CD1c-positive myeloid dendritic cell (primary cell): ENCODE results near the gene CD8B.
A peak's percentile ranks its signal among the peaks of the same experiment; 100 is the strongest.

Source experiments
- DNase-seq: peaks from one replicate; pipeline ENCODE4 v3.0.0-alpha.2; 2016; ENCODE audit errors: extremely low spot score

Gene CD8B

GRCh38 chr2:86806059-86806857, 55.4 kb downstream of the CD8B start:
- DNase-seq, result no peak

DNA sequence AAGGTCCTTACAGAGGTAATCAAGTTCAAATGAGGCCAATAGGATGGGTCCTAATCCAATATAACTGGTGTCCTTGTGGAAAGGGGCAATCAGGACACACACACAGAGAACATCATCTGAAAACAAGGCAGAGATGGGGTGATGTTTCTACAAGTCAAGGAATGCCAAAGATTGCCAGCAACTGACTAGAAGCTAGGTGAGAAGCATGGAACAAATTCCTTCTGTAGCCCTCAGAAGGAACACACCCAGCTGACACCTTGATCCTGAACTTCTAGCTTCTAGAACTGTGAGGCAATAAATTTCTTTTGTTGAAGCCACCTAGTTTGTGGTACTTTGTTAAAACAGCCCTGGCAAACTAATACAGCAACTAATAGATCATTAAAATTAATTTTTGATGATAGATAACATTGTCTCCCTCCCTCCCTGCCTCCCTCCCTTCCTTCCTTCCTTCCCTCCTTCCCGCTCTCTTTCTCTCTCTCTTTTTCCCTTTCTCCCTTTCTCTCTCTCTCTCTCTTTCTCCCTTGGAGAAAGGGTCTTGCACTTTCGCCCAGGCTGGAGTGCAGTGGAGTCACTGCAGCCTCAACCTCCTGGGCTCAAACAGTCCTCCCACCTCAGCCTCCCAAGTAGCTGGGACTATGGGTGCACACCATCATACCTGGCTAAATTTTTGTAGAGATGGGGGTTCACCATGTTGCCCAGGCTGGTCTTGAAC, 60.7 kb downstream of the CD8B start:
- DNase-seq, result no peak

- no peak for DNase-seq
Observed at GRCh38 chr2:86794861-86795260, 66.8 kb downstream of the CD8B start.

DNA sequence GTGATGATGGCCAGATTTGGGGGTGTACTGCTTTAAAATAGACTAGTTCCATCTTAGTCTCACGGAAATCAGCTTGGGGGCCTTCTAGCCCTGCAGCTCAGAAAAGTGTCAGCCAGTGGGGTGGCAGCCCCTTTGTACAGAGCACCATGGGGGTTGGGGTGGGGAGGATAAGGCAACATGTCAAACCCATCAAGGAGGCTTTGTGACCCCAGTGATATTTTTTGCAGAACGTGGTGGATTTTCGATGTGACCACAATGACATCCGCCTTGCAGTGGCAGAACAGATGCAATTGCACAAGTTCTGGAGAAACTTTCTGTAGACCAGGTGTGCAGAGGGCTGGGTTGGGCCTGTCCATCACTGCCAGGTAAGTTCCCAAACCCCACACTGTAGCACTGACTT, 67.9 kb downstream of the CD8B start:
- DNase-seq, result peak; percentile 9

- no peak for DNase-seq
Observed at GRCh38 chr2:86791573-86791972, 70.1 kb downstream of the CD8B start.

DNA sequence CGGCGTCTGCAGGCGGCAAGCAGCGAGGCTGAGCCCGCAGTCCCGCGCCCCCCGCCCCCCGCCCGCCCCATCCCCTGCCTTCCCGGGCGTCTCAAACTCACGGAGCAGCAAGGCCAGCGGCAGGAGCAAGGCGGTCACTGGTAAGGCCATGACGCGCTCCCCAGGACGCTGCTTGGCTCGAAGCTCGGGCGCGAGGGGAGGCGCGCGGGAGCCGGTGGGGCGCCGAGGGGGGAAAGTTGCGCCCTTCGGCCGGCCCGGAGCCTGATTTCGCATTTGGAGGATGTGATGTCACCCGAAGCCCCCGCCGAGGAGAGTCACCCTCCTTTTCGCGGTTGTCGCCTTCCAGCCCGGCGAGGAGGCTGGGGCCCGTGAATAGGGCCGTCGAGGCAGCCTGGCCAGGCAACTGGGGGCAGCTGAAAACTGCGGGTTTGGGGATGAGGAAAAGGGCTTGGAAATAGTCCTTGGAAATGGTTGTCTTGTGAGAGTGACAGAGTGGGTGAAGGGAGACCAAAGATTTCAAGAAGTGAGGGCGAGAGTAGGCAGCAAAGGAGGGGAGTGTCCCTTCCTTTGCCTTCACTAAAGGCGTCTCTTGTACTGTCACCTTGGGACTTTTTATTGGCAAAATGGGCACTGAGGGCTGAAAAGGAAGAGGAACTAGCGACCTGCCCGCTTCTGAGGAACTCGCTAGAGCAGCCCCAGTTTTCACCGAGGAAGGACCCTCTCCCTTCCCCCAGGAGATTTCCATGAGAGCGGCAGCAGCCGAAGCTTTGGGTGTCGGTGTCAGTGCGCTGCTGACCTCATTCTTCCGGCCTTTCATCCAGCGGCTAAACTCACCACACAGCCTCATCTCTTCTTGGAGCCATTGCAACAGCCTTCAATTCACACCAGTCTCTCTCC, 70.8 kb downstream of the CD8B start, which contains the start of gene CD8A:
CD8A (minus strand) TSS at position 238 of the 897 bp plus-strand sequence; CDS start at position 150, 88 bp downstream.
- DNase-seq, result peak; percentile 47

GRCh38 chr2:86790134-86790675, 71.5 kb downstream of the CD8B start:
- no peak for DNase-seq

DNA sequence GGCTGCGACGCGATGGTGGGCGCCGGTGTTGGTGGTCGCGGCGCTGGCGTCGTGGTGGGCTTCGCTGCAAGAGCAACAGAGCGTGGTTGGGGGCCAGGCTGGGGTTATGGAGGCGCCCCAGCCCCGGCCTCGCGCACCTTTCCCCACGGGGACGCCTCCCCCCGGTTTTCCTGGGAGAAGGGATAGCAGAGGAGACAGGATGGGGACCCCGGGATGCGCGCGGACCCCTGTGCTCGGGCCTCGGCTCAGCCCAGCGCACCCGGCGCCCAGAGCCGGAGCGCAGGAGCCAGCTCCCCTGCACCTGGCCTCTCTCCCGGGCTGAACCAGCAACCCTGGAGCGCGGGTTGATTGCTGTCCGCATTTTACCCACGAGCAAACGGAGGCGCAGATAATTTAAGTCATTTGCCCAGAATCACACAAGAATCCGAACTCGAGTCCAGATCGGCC, 72.0 kb downstream of the CD8B start:
- no peak for DNase-seq

GRCh38 chr2:86788881-86789686, 72.6 kb downstream of the CD8B start:
- no peak for DNase-seq

DNA sequence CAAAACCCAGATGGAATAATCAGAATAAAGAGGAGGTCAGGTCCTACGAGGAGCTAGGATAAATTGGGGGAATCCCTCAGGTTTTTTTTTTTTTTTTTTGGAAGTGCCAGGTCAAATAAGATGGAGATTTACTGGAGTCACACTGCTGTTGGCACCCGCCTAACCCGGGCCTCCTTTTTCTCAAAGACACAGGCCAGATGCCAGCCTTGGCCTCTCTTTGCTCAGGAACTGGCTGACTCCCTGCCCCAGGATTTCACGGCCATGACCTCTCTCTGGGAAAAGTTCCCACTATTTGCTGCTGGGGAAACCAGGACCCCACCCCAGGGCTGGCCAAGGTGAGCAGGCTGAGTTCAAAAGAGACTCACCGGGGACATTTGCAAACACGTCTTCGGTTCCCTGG, 73.5 kb downstream of the CD8B start:
- no peak for DNase-seq

DNA sequence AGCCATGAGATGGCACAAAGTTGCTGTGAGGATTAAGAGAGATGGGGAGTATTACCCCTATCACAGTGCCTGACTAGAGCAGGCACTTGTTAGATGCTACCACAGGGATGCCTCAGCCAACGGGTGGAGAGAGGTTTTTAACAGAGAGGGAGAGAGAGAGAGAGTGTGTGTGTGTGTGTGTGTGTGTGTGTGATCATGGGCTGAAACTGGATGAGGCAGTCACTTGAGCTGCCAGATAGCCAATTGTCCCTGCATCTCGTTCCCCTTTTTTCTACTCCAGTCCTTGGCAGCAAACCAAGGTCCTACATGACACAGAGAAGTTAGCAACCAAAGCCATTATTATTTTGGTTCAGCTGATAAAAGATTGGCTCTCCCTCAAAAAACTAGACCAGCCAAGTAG, 74.0 kb downstream of the CD8B start:
- DNase-seq, result peak; percentile 54

GRCh38 chr2:86786001-86786536, 75.6 kb downstream of the CD8B start:
- DNase-seq, result peak; percentile 19

- no peak for DNase-seq
Observed at GRCh38 chr2:86785456-86785855, 76.2 kb downstream of the CD8B start.

- DNase-seq, result peak; percentile 60
Observed at GRCh38 chr2:86783615-86784339, 77.9 kb downstream of the CD8B start.

DNA sequence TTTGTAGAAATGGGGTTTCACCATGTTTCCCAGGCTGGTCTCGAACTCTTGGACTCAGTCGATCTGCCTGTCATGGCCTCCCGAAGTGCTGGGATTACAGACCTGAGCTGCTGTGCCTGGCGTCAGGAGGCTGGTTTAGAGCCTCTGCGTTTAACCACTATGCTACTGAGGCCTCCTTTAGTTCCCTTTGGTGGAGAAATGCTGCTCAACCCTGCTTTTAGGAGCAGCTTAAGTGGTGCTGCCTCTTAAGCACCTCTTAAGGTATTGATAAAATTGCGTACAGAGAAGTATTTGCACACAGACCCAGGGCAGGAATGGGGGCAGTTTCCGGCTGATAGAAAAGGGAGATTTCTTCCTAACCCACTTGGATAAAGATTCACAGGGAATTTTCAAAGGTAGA, 78.9 kb downstream of the CD8B start:
- no peak for DNase-seq

GRCh38 chr2:86781363-86781762, 80.3 kb downstream of the CD8B start:
- DNase-seq, result peak; percentile 11

GRCh38 chr2:86779971-86780370, 81.7 kb downstream of the CD8B start:
- DNase-seq, result no peak

- no peak for DNase-seq
Observed at GRCh38 chr2:86778957-86779356, 82.7 kb downstream of the CD8B start.

DNA sequence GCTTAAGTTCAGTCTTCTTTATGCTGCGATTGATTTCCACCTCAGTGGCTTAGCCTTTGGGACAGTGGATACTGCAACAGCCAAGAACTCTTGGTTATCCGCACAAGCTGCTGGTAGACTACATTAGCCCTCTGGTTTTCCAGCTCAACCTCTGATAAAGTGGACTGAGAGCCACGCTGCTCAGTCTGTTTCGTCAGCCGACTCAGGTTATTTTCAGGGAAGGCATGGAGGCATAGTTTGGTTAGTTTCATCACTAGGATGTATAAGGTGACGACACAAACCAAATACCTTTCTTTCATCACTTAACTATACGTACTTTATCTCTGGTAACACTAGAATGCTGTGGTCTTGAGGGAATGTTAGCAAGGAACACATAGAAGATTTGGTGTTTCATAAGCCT, 85.2 kb downstream of the CD8B start:
- DNase-seq, result no peak

DNA sequence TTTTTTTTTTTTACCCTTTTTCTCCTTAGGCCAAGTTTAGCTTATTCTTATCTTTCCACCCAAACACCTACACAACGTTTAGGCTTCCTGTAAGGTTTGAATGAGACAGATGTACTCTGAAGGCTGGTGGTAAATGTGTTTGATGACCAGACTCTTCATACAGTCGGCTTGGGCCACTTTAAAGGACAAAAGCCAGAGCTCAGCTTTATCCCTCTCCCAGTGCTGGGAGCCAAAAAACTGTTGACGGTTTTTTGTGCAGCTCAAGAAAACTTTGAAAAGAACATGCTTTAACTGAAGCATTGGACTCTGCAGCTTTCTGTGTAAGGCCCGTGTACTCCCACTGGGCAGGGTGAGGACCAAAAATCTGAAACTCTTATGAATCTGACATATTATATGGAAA, 86.3 kb downstream of the CD8B start:
- DNase-seq, result no peak
